H9 (cell line): ENCODE results near the gene CLIP1. TPM values are rescaled to one million over a fixed set of nuclear protein-coding genes. Genes with fewer than 3 reads are reported as not detected.

Experiments used
- DNase-seq: peaks from one replicate; pipeline ENCODE4 v3.0.0-alpha.2; 2017
- H2AFZ ChIP-seq: one replicate; pipeline ENCODE4 v1.6.1; 2013; ENCODE audit warnings: mild to moderate bottlenecking, low read length, control low read depth, moderate library complexity
- H2AK5ac ChIP-seq: 2 replicates; pipeline ENCODE4 v1.6.1; 2013; ENCODE audit warnings: low read length, control low read depth, mixed read lengths; ENCODE audit not compliant: insufficient read length
- H2BK120ac ChIP-seq: one replicate; pipeline ENCODE4 v1.6.1; 2013; ENCODE audit warnings: low read depth, mild to moderate bottlenecking, low read length, control low read depth, inconsistent platforms; ENCODE audit not compliant: poor library complexity, severe bottlenecking
- H2BK12ac ChIP-seq: 2 replicates; pipeline ENCODE4 v1.6.1; 2013; ENCODE audit warnings: low read length, control low read depth, mixed read lengths, low read depth; ENCODE audit not compliant: insufficient read length
- H2BK15ac ChIP-seq: 2 replicates; pipeline ENCODE4 v1.6.1; 2013; ENCODE audit warnings: low read depth, low read length, control low read depth
- H2BK20ac ChIP-seq: one replicate; pipeline ENCODE4 v1.6.1; 2013; ENCODE audit warnings: low read depth, mild to moderate bottlenecking, low read length, control low read depth, inconsistent platforms; ENCODE audit not compliant: poor library complexity, severe bottlenecking
- H2BK5ac ChIP-seq: 2 replicates; pipeline ENCODE4 v1.6.1; 2013; ENCODE audit warnings: low read length, control low read depth, mixed read lengths; ENCODE audit not compliant: insufficient read length
- H3K14ac ChIP-seq: 2 replicates; pipeline ENCODE4 v1.6.1; 2013; ENCODE audit warnings: low read length, control low read depth; ENCODE audit not compliant: insufficient read depth
- H3K18ac ChIP-seq: 2 replicates; pipeline ENCODE4 v1.6.1; 2013; ENCODE audit warnings: low read depth, mild to moderate bottlenecking, mixed read lengths, low read length, control low read depth; ENCODE audit not compliant: insufficient read length
- H3K23ac ChIP-seq: 2 replicates; pipeline ENCODE4 v1.6.1; 2013; ENCODE audit warnings: low read length, control low read depth, mixed read lengths, low read depth; ENCODE audit not compliant: insufficient read length
- H3K23me2 ChIP-seq: 2 replicates; pipeline ENCODE4 v1.6.1; 2013; ENCODE audit warnings: low read depth, mild to moderate bottlenecking, mixed read lengths, low read length, control low read depth; ENCODE audit not compliant: insufficient read length, poor library complexity, severe bottlenecking
- H3K27ac ChIP-seq: 2 replicates; pipeline ENCODE4 v1.5.1; 2013; ENCODE audit warnings: low read length, control low read depth, mixed read lengths, low read depth; ENCODE audit not compliant: insufficient read length
- H3K27me3 ChIP-seq: 2 replicates; pipeline ENCODE4 v1.6.1; 2013; ENCODE audit warnings: low read length, control low read depth, inconsistent platforms; ENCODE audit not compliant: insufficient read depth
- H3K4ac ChIP-seq: 2 replicates; pipeline ENCODE4 v1.6.1; 2013; ENCODE audit warnings: low read depth, mild to moderate bottlenecking, control low read depth, inconsistent platforms, low read length, moderate library complexity
- H3K4me1 ChIP-seq: 2 replicates; pipeline ENCODE4 v1.6.1; 2013; ENCODE audit warnings: low read length, control low read depth, inconsistent platforms; ENCODE audit not compliant: insufficient read depth
- H3K4me2 ChIP-seq: 2 replicates; pipeline ENCODE4 v1.6.1; 2013; ENCODE audit warnings: low read length, control low read depth, mixed read lengths; ENCODE audit not compliant: insufficient read length, insufficient read depth
- H3K56ac ChIP-seq: 2 replicates; pipeline ENCODE4 v1.6.1; 2013; ENCODE audit warnings: low read depth, mild to moderate bottlenecking, mixed read lengths, low read length, control low read depth; ENCODE audit not compliant: insufficient read length
- H3K79me1 ChIP-seq: 2 replicates; pipeline ENCODE4 v1.6.1; 2013; ENCODE audit warnings: low read depth, mild to moderate bottlenecking, moderate library complexity, low read length, control low read depth, inconsistent platforms; ENCODE audit not compliant: insufficient read depth, poor library complexity, severe bottlenecking
- H3K79me2 ChIP-seq: 2 replicates; pipeline ENCODE4 v1.6.1; 2013; ENCODE audit warnings: low read length, control low read depth, inconsistent platforms; ENCODE audit not compliant: insufficient read depth
- H3K9ac ChIP-seq: 2 replicates; pipeline ENCODE4 v1.6.1; 2013; ENCODE audit warnings: low read length, control low read depth, mixed read lengths; ENCODE audit not compliant: insufficient read length; ENCODE audit errors: extremely low read depth
- H3K9me3 ChIP-seq: one replicate; pipeline ENCODE4 v1.6.1; 2013; ENCODE audit warnings: low read depth, low read length, inconsistent platforms; ENCODE audit not compliant: control insufficient read depth
- H3T11ph ChIP-seq: one replicate; pipeline ENCODE4 v1.6.1; 2013; ENCODE audit warnings: mild to moderate bottlenecking, low read length, control low read depth, inconsistent platforms
- H4K20me1 ChIP-seq: one replicate; pipeline ENCODE4 v1.6.1; 2013; ENCODE audit not compliant: control insufficient read depth, insufficient read length, insufficient read depth
- H4K5ac ChIP-seq: 2 replicates; pipeline ENCODE4 v1.6.1; 2013; ENCODE audit warnings: low read depth, mild to moderate bottlenecking, mixed read lengths, low read length, control low read depth; ENCODE audit not compliant: insufficient read length
- H4K8ac ChIP-seq: replicated peaks from 2 replicates; pipeline ENCODE4 v1.6.1; 2013; ENCODE audit warnings: low read length, control low read depth, mixed read lengths, low read depth; ENCODE audit not compliant: insufficient read length
- H4K91ac ChIP-seq: 2 replicates; pipeline ENCODE4 v1.6.1; 2013; ENCODE audit warnings: low read depth, mild to moderate bottlenecking, moderate library complexity, mixed read lengths, low read length, control low read depth; ENCODE audit not compliant: insufficient read length
- H3K27ac Mint-ChIP-seq, 3 experiments: 2 replicates in 2 of 3; 3 replicates in 1 of 3; pipeline ENCODE4 v1.8.0; 2020 to 2021; ENCODE audit warnings: mixed read lengths in 3 of 3, mild to moderate bottlenecking in 1 of 3, moderate library complexity in 1 of 3
- H3K27me3 Mint-ChIP-seq: 2 replicates; pipeline ENCODE4 v1.8.0; 2021; ENCODE audit warnings: low read depth, mild to moderate bottlenecking, moderate library complexity, mixed read lengths
- H3K36me3 Mint-ChIP-seq, 3 experiments: 2 replicates in 2 of 3; 3 replicates in 1 of 3; pipeline ENCODE4 v1.8.0; 2020 to 2021; ENCODE audit warnings: low read depth in 3 of 3, mixed read lengths in 3 of 3; ENCODE audit not compliant: insufficient read depth in 1 of 3
- H3K4me1 Mint-ChIP-seq, 2 experiments: 2 replicates each; pipeline ENCODE4 v1.8.0; 2020; ENCODE audit warnings: mixed read lengths in 2 of 2
- H3K4me3 Mint-ChIP-seq, 2 experiments: 2 replicates in 1 of 2; 3 replicates in 1 of 2; pipeline ENCODE4 v1.8.0; 2020 to 2021; ENCODE audit warnings: mild to moderate bottlenecking in 2 of 2, mixed read lengths in 2 of 2, moderate library complexity in 1 of 2
- H3K9me3 Mint-ChIP-seq, 2 experiments: 2 replicates in 1 of 2; 3 replicates in 1 of 2; pipeline ENCODE4 v1.8.0; 2020; ENCODE audit warnings: mild to moderate bottlenecking in 2 of 2, mixed read lengths in 2 of 2, moderate library complexity in 1 of 2
- WGBS: extraction: QIAGEN DNeasy Blood & Tissue Kit; methylation state at CpG from one replicate; pipeline ENCODE4 v1.1.7; 2013; ENCODE audit warnings: missing lambda C conversion rate, low lambda C conversion rate, mixed read lengths; ENCODE audit not compliant: insufficient read length; ENCODE audit errors: extremely low coverage; 5-methylcytosine and 5-hydroxymethylcytosine counted together
- total RNA-seq: library from RNA; stranded (reverse); gene quantifications from 2 replicates; pipeline ENCODE4 v1.2.1, GENCODE V29; 2021
- TF ChIP-seq, protein P1 (sequence below): fragments of 200-600 bp; sonication (generic); conservative IDR thresholded peaks from 3 replicates; pipeline ENCODE4 v1.8.0; 2021; ENCODE audit warnings: antibody characterized with exemption, mild to moderate bottlenecking

The CLIP1 gene
- total RNA-seq, 1 experiment from 2014 or later: 23.6 TPM

DNA sequence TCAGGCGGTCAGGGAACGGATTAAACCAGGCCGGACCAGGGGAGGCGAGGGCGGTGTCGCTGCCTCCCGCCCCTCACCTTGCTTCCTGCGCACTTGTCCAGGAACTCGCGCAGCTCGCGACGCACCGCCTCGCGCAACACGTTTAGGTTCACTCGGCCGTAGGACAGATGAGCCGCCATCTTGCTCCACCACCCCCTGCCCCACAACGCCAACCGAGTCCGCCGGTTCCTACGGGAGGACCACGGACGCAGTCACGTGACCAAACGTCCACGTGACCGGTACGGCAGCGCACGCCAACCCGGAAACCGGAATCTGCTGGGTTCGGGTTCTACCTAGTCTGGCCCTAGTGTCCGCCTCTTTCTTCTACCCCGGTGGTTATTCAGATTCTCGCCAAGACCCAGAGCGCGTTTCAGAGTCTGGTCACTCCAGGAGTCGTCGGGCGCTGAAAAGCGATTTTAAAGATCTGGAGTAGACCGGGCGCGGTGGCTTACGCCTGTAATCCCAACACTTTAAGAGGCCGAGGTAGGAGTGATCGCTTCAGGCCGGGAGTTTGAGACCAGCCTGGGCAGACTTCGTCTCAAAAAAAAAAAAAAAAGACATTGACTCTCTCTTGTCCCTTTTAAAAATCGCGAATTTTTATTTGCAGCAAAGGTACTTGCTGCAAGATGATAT, 156.1 kb downstream of the CLIP1 start, which contains the start of gene VPS33A:
VPS33A (minus strand) TSS at position 265 of the 672 bp plus-strand sequence; CDS start at position 179, 86 bp downstream.
- Histone ChIP-seq H3K56ac (no peak within 1 kb of the TSS), H3K23ac (no peak within 1 kb of the TSS), H2AFZ (peak within 1 kb of the TSS; percentile 60), H3K4me1 (no peaks in the 10 kb centered on the region), H3K27ac (no peak within 1 kb of the TSS), H3K9ac (peak within 1 kb of the TSS; percentile 63), H3K14ac (peak within 1 kb of the TSS; percentile 2; the same call in 1 of the 2 replicates), H2AK5ac (no peak within 1 kb of the TSS), H4K5ac (no peak within 1 kb of the TSS), H3K4ac (no peak within 1 kb of the TSS), H3K27me3 (no peaks in the 10 kb centered on the region), H2BK15ac (no peak within 1 kb of the TSS), H2BK20ac (no peak within 1 kb of the TSS), H3K23me2 (no peaks in the 10 kb centered on the region), H4K8ac (no peak within 1 kb of the TSS), H3K9me3 (no peaks in the 10 kb centered on the region), H4K91ac (no peak within 1 kb of the TSS), H2BK120ac (no peak within 1 kb of the TSS), H4K20me1 (no peaks in the 10 kb centered on the region), H3K79me2 (no peaks in the 10 kb centered on the region), H2BK12ac (no peak within 1 kb of the TSS), H3K79me1 (no peaks in the 10 kb centered on the region), H3T11ph (no peak within 1 kb of the TSS), H2BK5ac (no peak within 1 kb of the TSS), H3K4me2 (peak within 1 kb of the TSS; percentile 93), H3K18ac (peak within 1 kb of the TSS; percentile 34)
- DNase-seq: peak; percentile 99
- H3K9me3 Mint-ChIP-seq: peaks cover 2 to 4% of the 10 kb centered on the region in 2 experiments; a peak in 2 of 5 replicates
- peaks cover 3 to 6% of the 10 kb centered on the region in 2 experiments; a peak in 2 of 4 replicates for H3K4me1 Mint-ChIP-seq
- TF ChIP-seq, protein P1, sequence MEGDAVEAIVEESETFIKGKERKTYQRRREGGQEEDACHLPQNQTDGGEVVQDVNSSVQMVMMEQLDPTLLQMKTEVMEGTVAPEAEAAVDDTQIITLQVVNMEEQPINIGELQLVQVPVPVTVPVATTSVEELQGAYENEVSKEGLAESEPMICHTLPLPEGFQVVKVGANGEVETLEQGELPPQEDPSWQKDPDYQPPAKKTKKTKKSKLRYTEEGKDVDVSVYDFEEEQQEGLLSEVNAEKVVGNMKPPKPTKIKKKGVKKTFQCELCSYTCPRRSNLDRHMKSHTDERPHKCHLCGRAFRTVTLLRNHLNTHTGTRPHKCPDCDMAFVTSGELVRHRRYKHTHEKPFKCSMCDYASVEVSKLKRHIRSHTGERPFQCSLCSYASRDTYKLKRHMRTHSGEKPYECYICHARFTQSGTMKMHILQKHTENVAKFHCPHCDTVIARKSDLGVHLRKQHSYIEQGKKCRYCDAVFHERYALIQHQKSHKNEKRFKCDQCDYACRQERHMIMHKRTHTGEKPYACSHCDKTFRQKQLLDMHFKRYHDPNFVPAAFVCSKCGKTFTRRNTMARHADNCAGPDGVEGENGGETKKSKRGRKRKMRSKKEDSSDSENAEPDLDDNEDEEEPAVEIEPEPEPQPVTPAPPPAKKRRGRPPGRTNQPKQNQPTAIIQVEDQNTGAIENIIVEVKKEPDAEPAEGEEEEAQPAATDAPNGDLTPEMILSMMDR: no peak
- peak within 1 kb of the TSS; percentile 95 to 97 for H3K4me3 Mint-ChIP-seq
- peak within 1 kb of the TSS; percentile 98 for H3K27ac Mint-ChIP-seq
- peaks cover 3% of the 10 kb centered on the region; the same call in 1 of the 2 replicates for H3K27me3 Mint-ChIP-seq
- no CpG with 5 or more reads among the region's 56 CpGs for WGBS
- peaks cover 3 to 19% (median 17%) of the 10 kb centered on the region in 3 experiments; a peak in 6 of 7 replicates for H3K36me3 Mint-ChIP-seq
